Urinary bladder (tissue), 4 donors: ENCODE data around the gene NHS. TPM values are rescaled to one million over a fixed set of nuclear protein-coding genes. Genes with fewer than 3 reads are reported as not detected.
"Not testable (repeated sequence)": the region's sequence is repeated elsewhere in the genome, so short reads cannot be mapped to it uniquely, and the experiment has no call there.

Experiments
- DNase-seq: peaks from one replicate; pipeline ENCODE4 v3.0.0-alpha.2; 2015; ENCODE audit errors: extremely low spot score
- H3K27ac ChIP-seq: one replicate; pipeline ENCODE4 v1.5.1; 2013; ENCODE audit warnings: low read depth, mild to moderate bottlenecking, moderate library complexity
- H3K36me3 ChIP-seq: one replicate; pipeline ENCODE4 v1.6.1; 2013; ENCODE audit warnings: mild to moderate bottlenecking, moderate library complexity; ENCODE audit not compliant: insufficient read depth
- H3K4me1 ChIP-seq: one replicate; pipeline ENCODE4 v1.6.1; 2013; ENCODE audit warnings: mild to moderate bottlenecking, moderate library complexity; ENCODE audit not compliant: insufficient read depth
- H3K4me3 ChIP-seq: one replicate; pipeline ENCODE4 v1.5.1; 2013; ENCODE audit warnings: low read depth, low read length
- WGBS: extraction: QIAGEN DNeasy Blood & Tissue Kit; methylation state at CpG from one replicate; pipeline ENCODE4 v1.1.7; 2013; 5-methylcytosine and 5-hydroxymethylcytosine counted together
- polyA plus RNA-seq: library from polyadenylated mRNA; stranded (reverse); fragments of 200-250 nt; gene quantifications from one replicate; pipeline ENCODE4 v1.2.3, GENCODE V29; 2013
- total RNA-seq: library from RNA; depleted of rRNA; stranded (reverse); fragments of >200 nt; gene quantifications from one replicate; pipeline ENCODE4 v1.2.3, GENCODE V29; 2014
- donor health status: healthy with polysubstance abuse.
- donor health status: healthy.

NHS gene
- total and polyA plus RNA-seq, 2 donors = 4.2 to 7.8 TPM

DNA sequence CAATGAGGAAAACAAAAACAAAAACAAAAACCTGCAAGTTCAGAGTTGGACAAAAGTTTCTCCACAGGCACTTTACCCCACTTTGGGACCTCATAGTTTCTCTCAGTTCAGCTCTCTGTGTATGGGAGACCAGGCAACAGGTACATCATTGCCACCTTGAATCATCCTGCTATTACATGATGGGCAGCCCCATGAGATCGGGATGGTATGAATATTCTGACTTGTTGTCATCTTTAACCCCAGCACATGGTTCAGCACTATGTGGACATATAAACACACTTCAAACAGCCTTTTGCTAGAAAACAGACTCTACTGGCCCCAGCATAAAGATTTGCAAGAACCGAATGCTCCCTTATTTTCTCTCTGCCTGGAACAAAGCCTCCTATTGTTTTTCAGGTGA, 185.4 kb downstream of the NHS start:
- DNase-seq = no peak
- Histone ChIP-seq H3K4me1 (no peaks in the 10 kb centered on the region), H3K4me3 (no peak overlapping the region), H3K36me3 (no peaks in the 10 kb centered on the region), H3K27ac (peak overlapping the region; percentile 23)
- WGBS = 22% methylated on average over 2 of the region's 2 CpGs

GRCh38 chrX:17563076-17563475, 188.1 kb downstream of the NHS start:
- WGBS = 98% methylated on average over 2 of the region's 2 CpGs
- Histone ChIP-seq H3K36me3 (no peaks in the 10 kb centered on the region), H3K4me1 (no peaks in the 10 kb centered on the region), H3K4me3 (no peak overlapping the region), H3K27ac (no peak overlapping the region)
- DNase-seq = no peak

GRCh38 chrX:17563515-17563914, 188.5 kb downstream of the NHS start:
- DNase-seq = no peak
- 63% methylated on average over 4 of the region's 4 CpGs for WGBS
- H3K4me3 ChIP-seq = no peak overlapping the region
- no peaks in the 10 kb centered on the region for H3K4me1 ChIP-seq
- no peak overlapping the region for H3K27ac ChIP-seq
- H3K36me3 ChIP-seq = no peaks in the 10 kb centered on the region

DNA sequence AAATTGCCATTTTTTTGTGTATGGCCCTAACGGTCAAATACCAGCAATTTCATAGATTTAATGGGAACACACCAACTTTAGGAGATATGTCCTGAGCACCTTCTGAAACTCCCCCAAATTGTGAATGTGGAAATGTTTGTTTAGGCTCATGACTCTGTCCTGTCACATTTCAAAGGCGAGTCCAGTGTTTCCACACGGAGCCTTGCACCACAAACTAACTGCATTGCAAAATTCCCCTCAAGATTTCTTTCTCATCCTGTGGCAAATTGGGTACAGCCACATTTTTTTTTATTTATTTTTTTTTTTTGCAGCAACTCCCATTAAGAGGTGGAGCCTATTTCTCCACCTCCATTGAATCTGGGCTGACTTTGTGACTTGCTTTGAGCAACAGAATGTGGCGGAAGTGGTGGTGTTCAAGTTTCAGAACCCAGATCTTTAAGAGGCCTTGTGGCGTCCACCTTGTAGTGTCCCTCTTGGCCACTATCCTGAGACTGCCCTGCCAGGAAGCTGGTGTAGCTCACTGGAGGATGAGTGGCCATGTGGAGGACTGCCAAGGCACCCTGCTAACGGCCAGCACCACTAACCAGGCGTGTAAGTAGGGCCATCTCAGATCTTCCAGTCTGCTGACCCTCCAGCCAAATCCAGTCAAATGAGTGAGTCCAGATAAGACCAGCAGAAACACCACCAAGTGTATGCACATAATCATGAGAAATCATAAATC, 189.8 kb downstream of the NHS start:
- DNase-seq = no peak

DNA sequence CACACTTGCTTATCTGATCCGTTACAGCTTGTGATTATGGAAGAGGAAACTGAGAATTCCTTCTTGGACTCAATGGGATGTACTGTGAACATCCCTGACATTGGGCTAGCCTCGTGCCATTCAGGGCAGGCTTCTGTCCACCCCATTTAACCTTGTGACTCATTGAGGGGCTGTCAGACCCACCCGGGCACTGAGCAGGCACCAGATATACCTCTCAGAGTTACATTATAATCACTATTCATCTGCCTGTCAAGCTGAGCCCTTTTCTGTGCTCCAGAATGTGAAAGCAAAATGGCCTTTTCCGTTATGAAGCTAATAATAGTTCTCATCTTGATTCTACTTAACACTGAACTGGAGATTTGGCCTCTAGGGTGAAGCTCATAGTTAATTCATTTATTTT, 191.7 kb downstream of the NHS start:
- Histone ChIP-seq H3K36me3 (no peaks in the 10 kb centered on the region), H3K27ac (no peak overlapping the region), H3K4me3 (no peak overlapping the region), H3K4me1 (no peaks in the 10 kb centered on the region)
- no peak for DNase-seq
- 50% methylated on average over 4 of the region's 4 CpGs for WGBS

More for the DNA sequence above, 189.8 kb downstream of the NHS start:
- Histone ChIP-seq H3K36me3 (no peaks in the 10 kb centered on the region), H3K4me1 (no peaks in the 10 kb centered on the region), H3K27ac (no peak overlapping the region), H3K4me3 (no peak overlapping the region)
- WGBS = 79% methylated on average over 7 of the region's 7 CpGs

DNA sequence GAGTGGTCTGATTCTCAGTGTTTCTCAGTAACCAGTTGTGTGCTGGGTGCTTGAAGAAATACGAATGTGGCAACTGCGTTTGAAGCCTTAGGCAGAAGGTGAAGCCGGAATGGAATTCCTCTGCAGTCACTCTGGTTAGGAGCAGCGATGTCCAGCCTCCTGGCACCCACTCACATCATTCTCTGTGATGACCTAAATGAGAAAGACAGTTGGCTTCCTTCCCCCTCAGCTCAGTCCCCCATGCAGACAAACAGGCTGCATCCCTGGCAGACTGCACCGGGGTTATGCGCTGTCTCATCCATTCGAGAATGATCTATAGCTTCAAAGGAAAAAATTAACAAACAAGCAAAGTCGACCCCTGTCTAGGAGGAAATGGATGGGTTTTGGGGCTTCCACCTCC, 192.2 kb downstream of the NHS start:
- Histone ChIP-seq H3K4me3 (no peak overlapping the region), H3K36me3 (no peaks in the 10 kb centered on the region), H3K4me1 (no peaks in the 10 kb centered on the region), H3K27ac (no peak overlapping the region)
- DNase-seq = no peak
- 28% methylated on average over 8 of the region's 8 CpGs for WGBS

GRCh38 chrX:17567821-17568220, 192.8 kb downstream of the NHS start:
- Histone ChIP-seq H3K27ac (no peak overlapping the region), H3K4me1 (no peaks in the 10 kb centered on the region), H3K4me3 (no peak overlapping the region), H3K36me3 (no peaks in the 10 kb centered on the region)
- WGBS = 15% methylated on average over 2 of the region's 2 CpGs
- no peak for DNase-seq

GRCh38 chrX:17568804-17569203, 193.8 kb downstream of the NHS start:
- DNase-seq, H3K36me3 ChIP-seq, H3K27ac ChIP-seq, H3K4me3 ChIP-seq, H3K4me1 ChIP-seq: not testable (repeated sequence)
- 96% methylated on average over 3 of the region's 3 CpGs for WGBS

GRCh38 chrX:17579026-17579425, 204.0 kb downstream of the NHS start:
- Histone ChIP-seq H3K4me1 (no peaks in the 10 kb centered on the region), H3K27ac (no peak overlapping the region), H3K4me3 (no peak overlapping the region), H3K36me3 (no peaks in the 10 kb centered on the region)
- DNase-seq = no peak
- 36% methylated on average over 5 of the region's 5 CpGs for WGBS

DNA sequence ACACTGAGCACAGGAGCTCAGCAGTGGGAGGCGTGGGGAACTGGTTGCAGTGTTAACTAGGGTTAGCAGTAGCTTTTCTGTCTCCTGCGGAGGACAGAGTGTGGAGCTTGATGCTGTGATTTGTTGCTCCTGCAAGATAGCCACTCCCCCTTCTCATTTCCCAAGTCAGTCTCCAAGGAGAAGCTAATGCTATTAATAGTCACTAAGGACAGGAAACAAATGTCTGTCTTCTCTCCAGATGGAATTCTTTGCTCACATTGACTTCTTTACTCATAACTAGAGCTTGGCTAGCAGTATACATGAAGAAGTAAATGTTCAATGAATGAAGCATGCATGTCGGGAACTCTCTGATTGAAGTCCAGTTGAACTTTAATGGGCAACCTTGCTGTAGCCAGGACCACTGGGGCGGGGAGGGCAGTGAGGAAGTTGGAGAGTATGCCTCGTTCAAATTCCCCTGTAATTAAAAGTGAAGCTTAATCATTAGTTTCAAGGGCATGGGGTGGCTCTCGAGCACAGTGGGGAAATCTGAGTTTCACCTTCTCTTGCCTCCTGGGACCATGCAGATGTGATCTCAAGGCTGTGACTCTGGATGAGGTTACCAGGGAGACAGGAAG, 205.6 kb downstream of the NHS start:
- WGBS = 41% methylated on average over 6 of the region's 6 CpGs
- no peak for DNase-seq
- Histone ChIP-seq H3K4me3 (no peak overlapping the region), H3K36me3 (no peaks in the 10 kb centered on the region), H3K4me1 (no peaks in the 10 kb centered on the region), H3K27ac (no peak overlapping the region)

GRCh38 chrX:17581641-17582040, 206.6 kb downstream of the NHS start:
- Histone ChIP-seq H3K36me3 (no peaks in the 10 kb centered on the region), H3K27ac (no peak overlapping the region), H3K4me3 (no peak overlapping the region), H3K4me1 (no peaks in the 10 kb centered on the region)
- DNase-seq = no peak
- WGBS = 35% methylated on average over 5 of the region's 5 CpGs

DNA sequence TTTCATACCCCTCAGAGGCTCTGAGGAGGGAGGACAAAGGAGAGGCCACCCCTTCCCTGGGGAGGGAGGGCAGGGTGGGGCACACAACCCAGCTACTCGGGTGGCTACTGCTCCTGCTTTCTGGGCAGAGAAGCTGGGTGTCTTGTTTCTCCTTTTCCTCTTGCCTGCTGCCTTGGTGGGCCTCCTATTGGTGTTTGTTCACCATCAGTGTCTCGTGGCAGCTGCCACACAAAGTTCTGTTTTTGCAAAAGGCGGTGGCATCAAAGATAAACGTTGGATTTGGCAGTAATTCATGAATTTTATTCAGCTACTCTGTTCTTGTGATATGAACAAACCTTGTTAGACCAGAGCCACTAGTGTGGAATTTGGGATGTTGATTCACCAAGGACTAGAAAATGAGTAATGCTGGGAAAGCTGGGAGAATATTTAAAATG, 209.3 kb downstream of the NHS start:
- no peak overlapping the region for H3K4me3 ChIP-seq
- no peaks in the 10 kb centered on the region for H3K36me3 ChIP-seq
- 29% methylated on average over 4 of the region's 4 CpGs for WGBS
- no peak for DNase-seq
- no peak overlapping the region for H3K27ac ChIP-seq
- no peaks in the 10 kb centered on the region for H3K4me1 ChIP-seq

DNA sequence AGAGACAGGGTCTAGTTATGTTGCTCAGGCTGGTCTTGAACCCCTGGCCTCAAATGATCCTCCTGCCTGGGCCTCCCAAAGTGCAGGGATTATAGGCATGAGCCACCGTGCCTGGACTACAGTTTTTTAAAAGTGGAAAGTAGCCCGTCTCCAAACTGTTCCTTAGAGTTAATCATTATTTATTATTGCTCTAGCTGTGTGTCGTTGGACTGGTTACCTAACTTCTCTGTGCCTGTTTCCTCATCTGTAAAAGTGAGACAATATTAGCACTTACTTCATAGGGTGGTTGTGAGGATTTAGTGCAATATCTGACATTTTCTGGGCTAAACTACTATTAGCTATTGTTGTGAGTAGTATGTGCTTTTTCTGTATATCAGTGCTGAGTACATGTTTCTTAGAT, 210.0 kb downstream of the NHS start:
- Histone ChIP-seq H3K36me3 (no peaks in the 10 kb centered on the region), H3K27ac (no peak overlapping the region), H3K4me1 (no peaks in the 10 kb centered on the region), H3K4me3 (no peak overlapping the region)
- WGBS = 94% methylated on average over 3 of the region's 3 CpGs
- no peak for DNase-seq

- no peak for DNase-seq
- Histone ChIP-seq H3K4me1 (no peaks in the 10 kb centered on the region), H3K27ac (no peak overlapping the region), H3K4me3 (no peak overlapping the region), H3K36me3 (no peaks in the 10 kb centered on the region)
- WGBS = 96% methylated on average over 6 of the region's 6 CpGs
Measured at GRCh38 chrX:17587366-17587765, 212.4 kb downstream of the NHS start.
